Left cardiac atrium (tissue), 4 donors: Measurements from ENCODE around the gene LAMP2. TPM values are rescaled to one million over a fixed set of nuclear protein-coding genes. Genes with fewer than 3 reads are reported as not detected.
"Not testable (repeated sequence)": the region's sequence is repeated elsewhere in the genome, so short reads cannot be mapped to it uniquely, and the experiment has no call there.

Experiments
- ATAC-seq, 2 donors: fragments of 200-7000 bp; cut with Tn5 transposase; one replicate each; pipeline ENCODE4 v1.9.1; 2020; ENCODE audit warnings: mild to moderate bottlenecking in 2 of 2, moderate library complexity in 2 of 2
- DNase-seq: peaks from one replicate; pipeline ENCODE4 v3.0.0-alpha.2; 2020
- intact Hi-C, 2 donors: fragments of 100-400 bp; cut with DNase I; formaldehyde crosslinking; loops; one replicate each; pipeline versions ENCODE4 v1.14.1 to v1.15.1; 2022 to 2023
- long read RNA-seq: library from polyadenylated mRNA; unstranded; transcript quantifications from one replicate; pipeline ENCODE4 v2.0.0, GENCODE V29; 2021
- total RNA-seq, 2 donors: library from RNA; stranded (reverse); fragmentation: NEBNext Ultra II Directional; extraction: Animal tissue kit (Norgen Biotek cat#: 25700); gene quantifications; one replicate each; pipeline ENCODE4 v1.2.1, GENCODE V29; 2021
- donor health status: DM: no; HTN: yes; CAD: no.
- donor health status: DM: no; HTN: yes; CAD: no; lungs with severe emphysema.
- donor health status: DM: yes; HTN: yes; CAD: no.
- donor health status: Dilated cardiomyopathy.

The LAMP2 gene
- 10 to 100 TPM; 69.3 to 75.2 TPM for total RNA-seq
- long read RNA-seq, full-length matches to known transcripts: 157 of 167 reads
- long read RNA-seq, partial matches to known transcripts: 2 of 167 reads
- long read RNA-seq, other reads (novel, unspliced or antisense): 8 of 167 reads

GRCh38 chrX:120468825-120469525, at the start of gene LAMP2:
LAMP2 (minus strand) TSS chrX:120469296; CDS start chrX:120469169, 127 bp downstream.
- ATAC-seq (peak; percentile 98 to 99), DNase-seq (peak; percentile 88)
- intact Hi-C loops: no loop called here

DNA sequence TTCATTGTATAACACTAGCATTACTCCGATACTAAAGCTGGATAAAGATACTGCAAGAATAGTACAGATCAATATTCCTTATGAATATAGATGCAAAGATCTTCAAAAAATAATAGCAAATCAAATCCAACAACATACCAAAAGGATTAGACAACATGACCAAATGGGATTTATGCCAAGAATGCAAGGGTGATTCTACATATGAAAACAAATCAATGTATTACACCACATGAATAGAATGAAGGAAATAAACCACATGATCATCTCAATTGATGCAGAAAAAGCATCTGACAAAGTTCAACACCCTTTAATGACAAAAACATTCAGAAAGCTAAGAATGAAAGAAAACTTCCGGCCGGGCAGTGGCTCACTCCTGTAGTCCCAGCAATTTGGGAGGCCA, 48.8 kb upstream of the LAMP2 start:
- no peak for ATAC-seq
- intact Hi-C loops: no loop called here
- DNase-seq: no peak

DNA sequence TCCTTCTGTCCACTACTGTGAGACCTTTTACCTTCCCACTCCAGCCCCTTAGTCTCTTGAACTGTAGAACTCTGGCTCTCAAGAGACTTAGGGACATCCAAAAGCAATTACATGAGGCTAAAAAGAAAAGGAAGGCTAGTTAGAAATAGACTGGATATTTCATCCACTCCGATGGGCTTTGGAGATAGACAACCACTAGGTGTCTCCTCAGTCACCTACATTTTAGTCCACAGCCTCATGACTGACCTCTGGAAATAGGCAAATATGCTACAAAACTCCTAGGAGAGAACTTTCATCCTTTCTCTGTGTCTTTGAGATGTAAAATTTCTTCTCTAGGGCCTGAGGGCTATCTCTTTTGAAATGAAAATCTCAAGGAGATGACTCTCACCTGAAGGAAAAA, 45.1 kb upstream of the LAMP2 start:
- intact Hi-C loops: no loop called here
- DNase-seq (no peak), ATAC-seq (no peak)

GRCh38 chrX:120512627-120513026, 43.5 kb upstream of the LAMP2 start:
- intact Hi-C loops: no loop called here
- DNase-seq (no peak), ATAC-seq (no peak)

DNA sequence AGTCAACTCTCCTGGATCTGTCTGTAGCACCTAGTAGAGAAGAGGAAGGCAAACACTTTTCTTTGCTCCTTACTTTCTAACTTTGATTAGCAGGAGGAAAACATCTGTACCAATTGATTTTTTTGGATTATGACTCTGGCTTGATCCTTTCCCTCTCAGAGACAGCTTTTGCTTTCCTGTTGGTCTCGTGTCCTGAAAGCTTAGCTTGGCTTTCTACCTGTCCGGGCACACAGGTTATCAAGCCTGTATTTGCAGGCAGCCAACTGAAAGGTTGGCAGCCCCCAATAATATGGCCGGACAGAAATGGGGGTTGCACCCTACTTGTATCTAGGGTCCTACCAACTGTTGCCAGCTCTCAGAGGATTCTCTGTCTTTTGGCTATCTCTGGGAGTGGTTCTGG, 43.1 kb upstream of the LAMP2 start:
- ATAC-seq (no peak), DNase-seq (no peak)
- intact Hi-C loops: no loop called here

DNA sequence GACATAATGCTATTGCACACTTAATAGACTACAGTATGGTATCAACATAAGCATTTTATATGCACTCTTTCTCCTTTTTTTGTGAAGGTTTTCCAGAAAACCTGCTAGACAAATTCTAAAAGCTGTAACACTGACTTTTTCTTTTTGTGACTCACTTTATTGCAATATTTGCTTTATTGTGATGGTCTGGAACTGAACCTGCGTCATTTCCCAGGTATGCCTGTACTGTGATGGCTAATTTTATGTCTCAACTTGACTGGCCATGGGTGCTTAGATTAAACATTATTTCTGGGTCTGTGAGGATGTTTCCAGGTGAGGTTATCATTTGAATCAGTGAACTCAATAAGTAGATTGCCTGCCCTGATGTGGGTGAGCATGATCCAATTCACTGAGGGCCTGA, 35.5 kb upstream of the LAMP2 start:
- no peak for ATAC-seq
- intact Hi-C loops: loop anchor here in 1 of 2 donors (10.0 kb wide), 1 partner anchor 160 kb away; no protein-coding TSS in a partner anchor

DNA sequence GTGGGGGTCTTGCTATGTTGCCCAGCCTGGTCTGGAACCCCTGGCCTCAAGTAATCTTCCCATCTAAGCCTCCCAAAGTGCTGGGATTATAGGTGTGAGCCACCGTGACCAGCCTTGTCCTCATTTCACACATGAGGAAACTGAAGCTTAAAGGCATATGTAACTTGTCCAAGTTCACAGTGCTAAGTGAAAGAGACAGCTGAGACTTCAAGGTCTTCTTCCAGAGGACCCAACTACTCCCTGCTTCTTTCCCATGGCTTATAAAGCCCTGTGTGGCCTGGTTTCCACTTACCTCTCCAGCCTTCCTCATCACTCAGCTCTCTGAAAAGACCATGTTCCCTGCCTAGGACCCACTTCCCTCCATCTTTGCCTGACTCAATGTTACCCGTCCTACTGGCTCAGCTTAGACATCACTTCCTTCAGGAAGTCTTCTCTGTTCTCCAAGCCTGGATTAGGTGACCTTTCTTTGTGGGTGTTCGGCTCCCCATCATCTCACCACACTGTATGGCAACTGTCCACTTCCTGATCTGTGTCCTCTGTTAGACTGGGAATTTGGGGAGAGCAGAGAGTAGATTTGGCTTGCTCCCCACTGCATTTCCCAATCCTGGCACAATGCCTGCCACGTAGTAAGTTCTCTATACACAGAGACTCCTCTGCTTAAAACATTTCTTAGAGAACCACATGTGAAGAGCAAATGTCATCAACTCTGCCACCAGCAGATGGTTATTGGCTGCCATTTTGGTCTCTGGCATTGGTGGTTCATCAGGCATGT, 30.4 kb upstream of the LAMP2 start:
- no peak for ATAC-seq
- DNase-seq: no peak

More for the DNA sequence above, 35.5 kb upstream of the LAMP2 start:
- DNase-seq: no peak

DNA sequence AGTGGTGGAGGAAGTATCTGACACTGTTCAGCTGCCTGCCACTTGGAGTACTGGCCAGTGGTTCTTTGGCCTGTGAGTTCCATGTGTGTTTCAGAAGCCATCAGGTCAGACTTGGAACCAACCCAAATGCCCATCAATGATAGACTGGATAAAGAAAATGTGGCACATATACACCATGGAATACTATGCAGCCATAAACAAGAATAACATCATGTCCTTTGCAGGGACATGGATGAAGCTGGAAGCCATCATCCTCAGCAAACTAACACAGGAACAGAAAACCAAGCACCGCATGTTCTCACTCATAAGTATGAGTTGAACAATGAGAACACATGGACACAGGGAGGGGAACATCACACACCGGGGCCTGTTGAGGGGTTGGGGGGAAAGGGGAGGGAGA, 21.0 kb upstream of the LAMP2 start:
- ATAC-seq, DNase-seq: not testable (repeated sequence)
- intact Hi-C loops: loop anchor here in 1 of 2 donors (10.0 kb wide), 1 partner anchor 285 kb away; no protein-coding TSS in a partner anchor

More for the DNA sequence above, 30.4 kb upstream of the LAMP2 start:
- intact Hi-C loops: loop anchor here (2.0 to 10.0 kb wide), 3 partner anchors 165 to 275 kb away; no protein-coding TSS in a partner anchor

DNA sequence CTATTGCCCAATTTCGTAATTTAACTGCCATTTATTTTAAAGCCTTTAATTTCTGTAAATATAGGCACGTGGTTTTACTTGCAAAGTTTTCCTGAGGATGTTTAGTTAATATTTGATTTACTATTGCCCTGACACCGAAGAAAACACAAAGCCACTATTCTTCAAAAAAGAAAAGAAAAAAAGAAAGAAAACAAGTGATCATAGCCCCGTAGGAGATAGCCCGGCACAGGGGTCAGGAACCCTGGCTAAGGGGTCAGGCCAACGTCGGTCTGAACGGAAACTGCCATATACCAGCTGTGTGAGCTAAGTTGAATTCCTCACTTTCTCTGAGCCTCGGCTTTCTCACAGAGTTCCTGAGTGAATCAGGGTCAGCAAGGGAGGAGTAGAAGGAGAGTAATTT, 17.7 kb upstream of the LAMP2 start:
- intact Hi-C loops: no loop called here
- ATAC-seq: no peak

GRCh38 chrX:120485638-120486520, 16.8 kb upstream of the LAMP2 start:
- peak; percentile 90 to 95 for ATAC-seq
- intact Hi-C loops: no loop called here
- peak; percentile 74 for DNase-seq

More for the DNA sequence above, 17.7 kb upstream of the LAMP2 start:
- no peak for DNase-seq

GRCh38 chrX:120485315-120485637, 16.2 kb upstream of the LAMP2 start:
- no peak for DNase-seq
- intact Hi-C loops: no loop called here
- ATAC-seq: no peak

DNA sequence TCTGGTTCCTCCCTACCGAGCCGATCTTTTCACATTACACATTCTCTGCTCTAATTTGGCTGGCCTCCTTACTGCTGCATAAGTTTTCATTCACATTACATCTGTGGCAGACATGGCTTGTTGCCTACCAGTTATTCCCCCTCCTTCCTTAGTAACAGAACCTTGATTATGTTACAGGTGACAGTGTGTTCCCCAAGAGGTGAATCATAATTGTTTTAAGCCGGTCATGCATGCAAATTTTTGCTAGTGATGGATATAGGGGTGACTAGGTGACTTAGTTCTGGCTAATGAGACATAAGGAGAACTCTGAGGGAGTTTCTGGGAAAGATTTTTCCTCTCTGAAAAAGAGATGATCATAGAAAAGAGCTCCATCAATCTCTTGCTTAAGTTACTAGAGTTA, 8.4 kb upstream of the LAMP2 start:
- intact Hi-C loops: no loop called here
- no peak for ATAC-seq
- no peak for DNase-seq

DNA sequence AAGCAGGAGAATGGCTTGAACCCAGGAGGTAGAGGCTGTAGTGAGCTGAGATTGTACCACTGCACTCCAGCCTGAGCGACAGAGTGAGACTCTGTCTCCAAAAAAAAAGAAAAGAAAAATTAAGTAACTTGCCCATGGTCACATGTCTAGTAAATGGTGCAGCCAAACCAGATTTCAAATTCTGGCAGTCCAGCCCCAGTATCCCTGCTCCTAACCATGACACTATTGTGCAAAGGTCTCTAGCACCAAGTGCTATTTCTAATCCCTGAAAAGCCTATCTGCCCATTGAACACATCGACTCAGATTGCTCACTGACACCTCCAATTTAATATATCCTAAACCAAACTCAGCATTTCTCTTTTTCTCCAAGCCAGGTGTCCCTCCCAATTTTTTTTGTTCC, 7.6 kb upstream of the LAMP2 start:
- intact Hi-C loops: no loop called here
- peak in 1 of 2 donors; percentile 55 for ATAC-seq
- DNase-seq: no peak

GRCh38 chrX:120475447-120475846, 6.4 kb upstream of the LAMP2 start:
- ATAC-seq, intact Hi-C loops: not testable (repeated sequence)

DNA sequence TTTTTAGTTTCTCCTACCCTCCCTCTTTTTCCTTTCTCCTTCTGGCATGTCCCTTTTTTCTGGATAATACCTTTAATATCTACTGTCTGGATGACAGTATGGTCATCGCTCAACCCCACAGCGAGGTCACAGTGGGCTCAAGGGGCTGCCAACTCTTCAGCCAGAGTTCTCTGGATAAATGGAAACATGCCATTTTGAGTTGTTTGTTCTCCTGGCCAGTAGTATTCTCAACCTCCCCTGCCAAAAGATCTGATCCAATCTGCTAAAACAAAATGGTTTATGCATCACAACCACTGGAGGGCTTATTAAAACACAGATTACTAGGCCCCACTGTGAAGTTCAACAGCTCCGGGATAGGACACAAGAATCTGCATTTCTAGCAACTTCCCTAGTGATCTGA, 5.0 kb upstream of the LAMP2 start:
- ATAC-seq (no peak), DNase-seq (no peak)
- intact Hi-C loops: no loop called here

More at GRCh38 chrX:120475447-120475846, 6.4 kb upstream of the LAMP2 start:
- DNase-seq: not testable (repeated sequence)

DNA sequence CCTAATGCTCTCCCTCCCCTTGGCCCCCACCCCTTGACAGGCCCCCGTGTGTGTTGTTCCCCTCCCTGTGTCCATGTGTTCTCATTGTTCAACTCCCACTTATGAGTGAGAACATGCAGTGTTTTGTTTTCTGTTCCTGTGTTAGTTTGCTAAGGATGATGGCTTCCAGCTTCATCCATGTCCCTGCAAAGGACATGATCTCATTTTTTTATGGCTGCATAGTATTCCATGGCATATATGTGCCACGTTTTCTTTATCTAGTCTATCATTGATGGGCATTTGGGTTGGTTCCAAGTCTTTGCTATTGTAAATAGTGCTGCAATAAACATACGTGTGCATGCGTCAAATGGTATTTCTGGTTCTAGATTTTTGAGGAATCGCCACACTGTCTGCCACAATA, 561 bp upstream of the LAMP2 start:
- ATAC-seq, intact Hi-C loops, DNase-seq: not testable (repeated sequence)

DNA sequence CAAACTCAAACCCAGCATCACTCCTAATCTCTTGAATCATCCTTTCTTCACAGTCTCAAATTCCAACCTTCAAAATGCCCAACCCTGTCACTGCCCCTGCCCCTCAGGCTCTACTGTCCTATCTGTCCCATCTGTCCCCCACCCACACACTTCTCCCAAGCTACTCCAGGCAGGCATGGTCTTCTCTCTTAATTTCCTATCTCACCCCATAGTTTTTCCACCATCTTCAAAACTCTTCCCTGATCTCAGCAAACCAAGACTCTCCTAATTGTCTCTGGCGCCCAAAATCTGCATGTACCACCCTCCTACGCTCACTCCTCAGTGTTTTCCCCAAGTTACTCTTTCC, 644 bp downstream of the LAMP2 start:
- DNase-seq: no peak
- intact Hi-C loops: no loop called here
- no peak for ATAC-seq

DNA sequence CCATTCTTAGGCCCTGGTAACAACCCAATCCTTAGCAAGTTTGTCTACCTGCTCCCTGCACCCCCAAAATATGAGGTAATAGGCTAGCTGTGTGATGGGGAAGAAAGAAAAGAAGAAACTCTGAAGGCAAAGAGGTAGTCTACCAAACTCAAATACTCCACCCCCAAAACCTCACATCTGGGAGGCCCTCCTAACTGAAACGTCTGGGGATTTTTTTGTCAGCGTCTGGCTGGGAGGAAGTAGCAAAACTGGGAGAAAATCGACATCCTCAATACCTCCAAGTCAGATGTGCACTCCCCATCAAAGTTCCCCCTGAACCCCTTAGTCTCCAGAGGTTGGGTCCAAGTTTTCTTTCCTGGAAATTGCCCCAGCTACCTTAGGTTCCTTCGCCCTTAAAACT, 1.0 kb downstream of the LAMP2 start:
- ATAC-seq: no peak

DNA sequence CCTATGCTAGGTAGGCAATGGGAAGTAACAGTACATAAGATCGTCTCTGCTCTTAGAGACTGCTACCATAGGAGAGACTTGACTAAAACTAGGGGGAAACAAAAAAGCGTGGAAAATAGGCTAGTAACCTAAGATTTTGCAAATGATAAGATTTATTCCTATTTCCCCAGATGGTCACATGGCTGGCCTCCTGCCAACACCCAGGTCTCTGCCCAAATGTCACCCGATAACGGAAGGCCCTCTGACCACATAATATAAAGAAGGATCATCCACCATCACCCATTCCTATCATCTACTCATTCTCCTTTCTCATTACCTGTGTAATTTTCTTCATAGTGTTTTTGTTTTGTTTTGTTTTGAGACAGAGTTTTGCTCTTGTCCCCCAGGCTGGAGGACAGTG, 4.7 kb downstream of the LAMP2 start:
- intact Hi-C loops: no loop called here
- ATAC-seq (no peak), DNase-seq (no peak)

More for the DNA sequence above, 1.0 kb downstream of the LAMP2 start:
- no peak for DNase-seq
- intact Hi-C loops: no loop called here
